NCI-H2196 treated with DMSO at 0.1 percent for 48 hours (cell line): ENCODE results near the gene FGF18.
"Not testable (repeated sequence)": the region's sequence is repeated elsewhere in the genome, so short reads cannot be mapped to it uniquely, and the experiment has no call there.

Experiments
- DNase-seq: peaks from one replicate; lab custom pipeline; 2025; ENCODE audit not compliant: unreplicated experiment; lab: John Stamatoyannopoulos, UW

Gene FGF18, protein sequence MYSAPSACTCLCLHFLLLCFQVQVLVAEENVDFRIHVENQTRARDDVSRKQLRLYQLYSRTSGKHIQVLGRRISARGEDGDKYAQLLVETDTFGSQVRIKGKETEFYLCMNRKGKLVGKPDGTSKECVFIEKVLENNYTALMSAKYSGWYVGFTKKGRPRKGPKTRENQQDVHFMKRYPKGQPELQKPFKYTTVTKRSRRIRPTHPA

DNA sequence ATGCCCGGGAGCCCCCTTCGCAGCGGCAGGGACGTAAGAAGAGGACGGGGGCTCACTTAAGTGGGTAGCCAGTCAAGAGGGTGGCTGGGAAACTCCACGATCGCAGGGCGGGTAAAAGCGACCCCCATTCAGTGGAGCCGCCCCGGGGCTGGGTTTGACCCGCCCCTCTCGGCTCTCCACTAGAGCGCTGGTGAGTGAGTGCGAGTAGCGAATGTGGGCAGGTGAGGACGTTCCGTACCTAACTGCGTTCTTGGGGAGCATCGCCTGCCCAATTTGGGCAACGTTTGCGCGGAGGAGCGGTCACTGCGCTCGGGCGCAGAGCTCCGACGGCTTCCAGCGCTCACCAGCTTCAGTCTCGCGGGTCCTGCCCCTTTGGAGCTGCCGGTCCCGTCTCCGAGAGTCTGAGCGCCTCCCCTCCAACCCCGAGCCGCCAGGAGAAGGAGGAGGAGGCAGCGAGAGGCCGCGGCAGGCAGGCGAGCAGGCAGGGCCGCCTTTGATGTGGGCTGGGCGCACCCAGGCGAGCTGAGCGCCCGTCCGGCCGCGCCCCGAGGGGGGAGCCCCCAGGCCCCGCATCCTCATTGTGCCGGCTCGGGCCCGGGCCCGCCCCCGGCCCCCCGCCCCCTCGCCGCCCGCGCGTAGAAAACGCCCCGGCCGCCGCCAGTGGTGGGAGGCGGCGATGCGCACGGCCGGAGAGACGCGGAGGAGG, at the start of gene FGF18:
FGF18 (plus strand) TSS at position 666 of the 706 bp plus-strand sequence. CDS start 553 bp downstream, outside the sequence.
- peak; percentile 43 for DNase-seq

DNA sequence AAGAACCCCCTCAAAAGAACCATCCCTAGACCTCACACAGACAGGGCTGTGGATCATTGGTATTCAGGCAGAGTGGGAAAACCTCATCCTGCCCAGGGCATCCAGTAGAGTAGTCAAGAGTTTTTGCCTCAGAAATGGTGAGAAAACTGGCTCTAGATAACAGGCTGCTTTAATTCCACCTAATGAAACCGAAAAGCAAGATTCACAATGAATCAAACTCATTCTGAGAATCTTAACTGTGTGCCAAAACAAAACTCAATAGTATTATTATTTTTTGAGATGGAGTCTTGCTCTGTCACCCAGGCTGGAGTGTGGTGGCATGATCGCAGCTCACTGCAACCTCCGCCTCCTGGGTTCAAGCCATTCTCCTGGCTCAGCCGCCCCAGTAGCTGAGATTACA, 49.5 kb upstream of the FGF18 start:
- DNase-seq: no peak

DNA sequence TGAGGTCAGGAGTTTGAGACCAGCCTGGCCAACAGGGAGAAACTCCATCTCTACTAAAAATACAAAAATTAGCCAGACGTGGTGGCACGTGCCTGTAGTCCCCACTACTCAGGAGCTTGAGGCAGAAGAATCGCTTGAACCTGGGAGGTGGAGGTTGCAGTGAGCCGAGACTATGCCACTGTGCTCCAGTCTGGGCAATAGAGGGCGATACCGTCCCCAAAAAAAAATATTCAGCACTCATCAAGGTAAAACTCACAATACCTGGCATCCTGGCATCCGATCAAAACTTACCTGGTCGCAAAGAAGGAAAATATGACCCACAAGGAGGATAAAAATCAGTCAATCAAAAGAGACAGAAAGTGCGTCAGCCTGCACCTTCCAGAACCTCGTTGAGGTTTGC, 48.6 kb upstream of the FGF18 start:
- DNase-seq: not testable (repeated sequence)

DNA sequence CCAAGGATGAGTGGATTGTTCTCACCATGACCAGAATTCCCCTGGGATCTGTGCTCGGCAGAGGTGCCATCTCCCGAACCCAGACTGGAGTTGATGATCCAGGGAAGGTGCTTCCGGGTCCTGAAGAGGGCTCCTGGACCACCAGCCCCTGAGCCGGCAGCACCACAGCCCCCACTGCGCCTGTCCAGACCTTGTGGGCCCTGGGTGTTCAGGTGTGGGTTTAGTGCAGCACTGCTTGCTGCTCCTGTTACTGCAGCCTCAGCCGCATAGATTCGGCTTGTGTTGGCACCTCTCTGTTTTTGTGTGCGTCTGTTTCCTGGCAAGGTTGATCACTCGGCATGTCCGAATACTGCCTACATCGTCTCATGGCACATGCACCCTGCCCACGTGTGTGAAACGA, 48.1 kb upstream of the FGF18 start:
- no peak for DNase-seq

DNA sequence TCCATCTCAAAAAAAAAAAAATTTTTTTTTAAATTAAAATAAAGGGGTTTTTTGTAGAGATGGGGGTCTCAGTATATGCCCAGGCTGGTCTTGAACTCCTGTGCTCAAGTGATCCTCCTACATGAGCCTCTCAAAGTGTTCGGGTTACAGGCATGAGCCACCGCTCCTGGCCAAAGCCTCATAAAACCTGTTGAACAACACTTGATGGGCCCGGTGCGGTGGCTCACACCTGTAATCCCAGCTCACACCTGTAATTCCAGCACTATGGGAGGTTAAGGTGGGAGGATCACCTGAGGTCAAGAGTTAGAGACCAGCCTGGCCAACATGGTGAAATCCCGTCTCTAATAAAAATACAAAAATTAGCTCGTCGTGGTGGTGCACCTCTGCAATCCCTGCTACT, 39.5 kb upstream of the FGF18 start:
- DNase-seq: no peak

DNA sequence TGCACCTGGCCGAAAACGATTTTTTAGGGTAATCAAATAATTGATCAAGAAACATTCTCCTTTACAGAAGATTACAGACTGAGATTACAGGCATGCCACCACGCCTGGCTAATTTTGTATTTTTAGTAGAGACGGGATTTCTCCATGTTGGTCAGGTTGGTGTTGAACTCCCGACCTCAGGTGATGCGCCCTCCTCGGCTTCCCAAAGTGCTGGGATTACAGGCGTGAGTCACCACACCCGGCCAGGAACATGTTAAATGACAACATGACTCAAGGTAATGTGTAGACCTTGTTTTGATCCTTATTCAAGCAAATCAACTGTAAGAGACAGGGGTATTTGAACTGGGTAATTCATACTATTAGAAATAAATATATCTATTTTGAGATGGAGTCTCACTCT, 35.0 kb upstream of the FGF18 start:
- DNase-seq: not testable (repeated sequence)

DNA sequence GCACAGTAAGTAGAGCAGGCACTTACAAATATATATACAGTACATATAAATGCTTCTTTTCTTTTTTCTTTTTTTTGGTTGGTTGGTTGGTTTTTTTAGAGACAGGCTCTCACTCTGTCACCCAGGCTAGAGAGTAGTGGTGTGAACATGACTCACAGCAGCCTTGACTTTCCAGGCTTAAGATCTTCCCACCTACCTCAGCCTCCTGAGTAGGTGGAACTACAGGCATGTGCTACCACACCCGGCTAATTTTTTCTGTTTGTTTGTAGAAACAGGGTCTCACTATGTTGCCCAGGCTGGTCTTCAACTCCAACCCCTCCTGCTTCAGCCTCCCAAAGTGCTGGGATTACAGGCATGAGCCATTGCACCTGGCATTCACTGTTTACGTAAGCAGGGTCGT, 34.4 kb upstream of the FGF18 start:
- not testable (repeated sequence) for DNase-seq

DNA sequence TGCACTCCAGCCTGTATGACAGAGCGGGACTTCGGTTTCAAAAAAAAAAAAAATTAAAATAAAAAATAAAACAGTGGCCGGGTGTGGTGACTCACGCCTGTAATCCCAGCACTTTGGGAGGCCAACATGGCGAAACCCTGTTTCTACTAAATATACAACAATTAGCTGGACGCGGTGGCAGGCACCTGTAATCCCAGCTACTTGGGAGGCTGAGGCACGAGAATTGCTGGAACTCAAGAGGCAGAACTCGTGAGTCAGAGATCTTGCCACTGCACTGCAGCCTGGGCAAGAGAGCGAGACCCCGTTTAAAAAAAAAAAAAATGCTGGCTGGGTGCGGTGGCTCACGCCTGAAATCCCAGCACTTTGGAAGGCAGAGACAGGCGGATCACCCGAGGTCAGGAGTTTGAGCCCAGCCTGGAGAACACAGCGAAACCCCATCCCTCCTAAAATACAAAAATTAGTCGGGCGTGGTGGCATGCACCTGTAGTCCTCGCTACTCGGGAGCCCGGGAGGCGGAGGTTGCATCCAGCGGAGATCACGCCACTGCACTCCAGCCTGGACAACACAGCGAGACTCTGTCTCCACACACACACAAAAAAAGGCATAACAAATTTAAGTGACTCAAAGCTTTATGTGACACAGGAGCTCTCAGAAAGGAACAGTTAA, 33.3 kb upstream of the FGF18 start:
- DNase-seq: no peak

DNA sequence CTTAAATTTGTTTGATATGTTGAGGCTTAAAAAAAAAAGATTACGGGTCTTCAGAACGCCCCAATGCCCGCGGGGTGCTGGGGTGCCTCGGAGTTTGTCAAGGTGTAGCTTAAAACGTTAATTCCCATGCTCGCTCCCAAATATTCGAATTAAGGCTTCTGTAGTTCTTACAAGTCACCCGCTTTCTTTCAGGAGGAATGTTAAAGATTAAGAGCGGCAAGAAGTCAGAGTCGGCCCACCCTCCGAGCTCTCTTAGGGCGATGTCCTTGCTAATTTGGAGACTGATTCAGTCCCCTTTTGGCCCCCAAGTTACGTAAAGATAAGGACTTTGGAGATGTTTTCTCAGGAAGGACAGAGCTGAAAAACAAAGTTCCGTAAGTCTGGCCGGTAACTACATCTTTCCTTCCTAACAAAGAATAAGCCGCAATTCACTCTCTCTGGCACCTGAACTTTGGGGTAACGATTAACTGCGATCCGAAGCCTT, 32.5 kb upstream of the FGF18 start:
- no peak for DNase-seq

DNA sequence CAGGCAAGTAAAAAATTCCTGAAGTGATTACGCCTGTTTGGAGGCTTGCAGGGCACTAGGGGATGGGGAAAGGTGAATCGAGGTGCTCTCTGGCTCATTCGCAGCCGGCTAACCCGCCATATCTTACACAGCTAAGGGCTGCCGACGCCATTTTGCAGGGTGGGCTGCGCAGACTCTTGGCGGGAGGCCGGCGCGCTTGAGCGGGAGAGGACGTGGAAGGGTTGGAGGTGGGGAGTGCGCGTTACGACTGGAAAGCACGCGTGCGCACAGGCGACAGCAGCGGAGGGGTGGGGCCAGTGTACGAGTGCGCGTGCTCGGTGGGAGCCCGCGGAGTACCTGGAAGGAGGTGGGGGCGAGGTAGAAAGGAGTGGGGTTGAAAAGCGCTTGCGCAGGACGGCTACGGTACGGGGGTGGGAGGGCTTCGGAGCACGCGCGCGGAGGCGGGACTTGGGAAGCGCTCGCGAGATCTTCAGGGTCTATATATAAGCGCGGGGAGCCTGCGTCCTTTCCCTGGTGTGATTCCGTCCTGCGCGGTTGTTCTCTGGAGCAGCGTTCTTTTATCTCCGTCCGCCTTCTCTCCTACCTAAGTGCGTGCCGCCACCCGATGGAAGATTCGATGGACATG, 32.0 kb upstream of the FGF18 start, which contains the start of gene NPM1:
NPM1 (plus strand) TSS at position 505 of the 625 bp plus-strand sequence; CDS start at position 605, 100 bp downstream.
- peak; percentile 98 for DNase-seq

DNA sequence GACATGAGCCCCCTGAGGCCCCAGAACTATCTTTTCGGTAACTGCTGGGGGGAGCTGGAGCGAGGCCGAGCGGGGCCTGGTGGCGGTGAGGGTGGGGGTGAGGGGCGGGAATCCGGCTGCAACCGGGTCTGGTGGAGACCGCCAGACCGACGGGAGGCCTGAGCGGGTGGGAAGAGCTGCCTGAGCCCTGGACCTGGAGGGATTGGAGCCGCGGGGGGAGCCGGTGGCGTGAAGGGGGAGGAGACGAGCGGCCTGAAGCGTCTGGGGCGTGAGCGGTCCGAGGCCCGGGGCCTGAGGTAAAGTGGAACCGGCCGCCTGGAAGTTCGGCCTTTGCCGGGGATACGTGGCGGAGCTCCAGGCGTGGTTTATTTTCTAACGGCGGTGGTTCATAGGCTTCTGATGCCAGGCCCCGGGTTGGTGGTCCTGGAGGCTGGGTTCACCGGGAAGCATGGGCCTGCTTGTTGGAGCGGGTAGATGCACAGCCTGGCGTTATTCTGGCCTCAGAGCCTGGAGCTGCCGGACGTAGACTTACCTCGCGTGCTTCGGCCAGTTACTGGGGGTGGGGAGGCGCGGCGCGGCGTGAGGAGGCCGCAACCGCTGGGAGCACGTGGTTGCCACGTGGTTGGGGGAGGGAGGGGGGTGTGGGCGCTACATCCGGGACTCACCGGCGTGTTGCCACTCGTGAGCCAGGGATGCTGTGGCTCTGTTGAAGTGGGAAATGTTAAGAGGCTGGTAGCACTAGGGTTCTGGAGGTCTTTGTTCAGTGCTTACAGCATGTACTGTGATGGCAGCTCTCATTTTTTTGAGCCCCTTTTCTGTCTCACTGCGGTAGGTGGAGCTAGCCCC, 31.3 kb upstream of the FGF18 start:
- peak; percentile 68 for DNase-seq

DNA sequence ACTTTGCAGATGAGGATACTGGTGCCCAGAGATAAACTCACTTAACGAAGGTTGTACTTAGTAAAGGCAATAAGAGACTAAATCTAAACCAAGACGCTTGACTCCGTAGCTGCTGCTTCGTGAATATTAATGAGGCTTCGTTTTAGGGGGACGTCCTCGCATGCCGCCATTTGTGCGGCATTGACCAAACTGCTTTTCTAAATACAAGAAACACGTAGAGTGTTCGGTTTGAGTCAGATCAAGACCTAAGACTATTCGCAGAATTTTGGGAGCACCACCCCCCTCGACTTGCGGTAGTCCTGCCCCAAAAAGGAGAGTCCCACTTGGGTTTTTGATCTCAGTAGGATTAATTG, 30.7 kb upstream of the FGF18 start:
- DNase-seq: no peak

DNA sequence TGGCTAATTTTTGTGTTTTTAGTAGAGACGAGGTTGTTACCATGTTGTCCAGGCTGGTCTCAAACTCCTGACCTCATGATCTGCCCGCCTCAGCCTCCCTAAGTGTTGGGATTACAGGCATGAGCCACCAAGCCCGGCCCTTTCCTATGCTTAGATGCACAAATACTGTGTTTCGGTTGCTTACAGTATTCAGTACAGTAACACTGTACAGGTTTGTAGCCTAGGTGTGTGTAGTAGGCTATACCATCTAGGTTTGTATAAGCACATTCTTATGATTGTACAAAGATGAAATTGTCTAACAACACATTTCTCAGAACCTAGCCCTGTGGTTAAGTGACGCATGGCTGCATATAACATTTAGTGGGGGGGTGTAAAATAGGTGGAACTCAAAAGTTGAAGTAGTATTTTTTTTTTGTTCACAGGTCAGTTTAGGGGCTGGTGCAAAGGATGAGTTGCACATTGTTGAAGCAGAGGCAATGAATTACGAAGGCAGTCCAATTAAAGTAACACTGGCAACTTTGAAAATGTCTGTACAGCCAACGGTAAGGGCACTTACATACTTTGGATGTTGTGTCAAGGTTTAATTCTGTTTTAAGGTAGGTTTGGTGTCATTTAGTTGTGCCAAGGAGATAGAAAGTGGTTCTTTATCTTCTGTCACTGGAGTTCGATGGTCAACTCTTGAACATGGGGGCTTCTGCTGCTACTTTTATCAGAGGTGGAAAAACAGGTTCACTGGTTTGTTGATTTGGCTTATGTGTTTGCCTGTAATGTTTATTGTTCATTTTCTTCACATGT, 28.4 kb upstream of the FGF18 start:
- no peak for DNase-seq

DNA sequence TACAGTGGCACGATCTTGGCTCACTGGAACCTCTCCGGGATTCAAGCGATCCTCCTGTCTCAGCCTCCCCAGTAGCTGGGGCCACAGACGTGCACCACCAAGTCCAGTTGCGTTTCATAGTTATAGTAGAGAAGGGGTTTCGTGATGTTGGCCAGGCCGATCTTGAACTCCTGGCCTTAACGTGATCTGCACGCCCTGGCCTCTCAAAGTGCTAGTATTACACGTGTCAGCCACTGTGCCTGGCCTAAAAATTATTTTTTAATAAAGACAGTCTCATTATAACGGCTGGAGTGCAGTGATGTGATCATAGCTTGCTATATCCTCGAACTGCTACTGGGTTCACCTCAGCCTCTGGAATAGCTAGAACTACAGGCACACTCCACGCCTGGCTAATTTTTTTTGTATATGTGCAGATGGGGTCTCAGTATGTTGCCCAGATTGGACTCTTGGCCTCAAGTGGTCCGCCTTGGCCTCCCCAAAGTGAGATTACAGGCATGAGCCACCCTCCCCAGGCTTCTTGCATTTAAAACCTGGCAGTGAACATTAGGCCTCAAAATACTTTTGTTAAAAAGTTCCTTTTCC, 27.4 kb upstream of the FGF18 start:
- no peak for DNase-seq

DNA sequence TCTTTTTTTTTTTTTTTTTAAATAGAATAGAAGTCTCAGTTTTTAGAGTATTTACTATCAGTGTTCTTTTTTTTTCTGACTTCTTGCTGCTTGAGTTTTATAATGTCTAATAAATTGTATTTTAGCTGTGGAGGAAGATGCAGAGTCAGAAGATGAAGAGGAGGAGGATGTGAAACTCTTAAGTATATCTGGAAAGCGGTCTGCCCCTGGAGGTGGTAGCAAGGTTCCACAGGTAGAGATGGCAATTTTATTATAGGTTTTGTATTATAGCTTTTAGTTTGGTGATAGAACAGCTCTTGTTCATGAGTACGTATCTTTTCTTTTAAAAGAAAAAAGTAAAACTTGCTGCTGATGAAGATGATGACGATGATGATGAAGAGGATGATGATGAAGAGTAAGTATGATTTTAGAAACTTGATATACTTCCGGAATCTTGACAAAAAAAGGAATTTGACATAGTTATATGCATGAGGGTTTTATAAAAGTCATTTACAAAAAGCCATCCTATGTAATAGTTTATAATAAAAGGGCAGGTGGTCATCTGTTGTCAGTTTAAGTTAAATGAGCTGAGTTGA, 26.8 kb upstream of the FGF18 start:
- no peak for DNase-seq

DNA sequence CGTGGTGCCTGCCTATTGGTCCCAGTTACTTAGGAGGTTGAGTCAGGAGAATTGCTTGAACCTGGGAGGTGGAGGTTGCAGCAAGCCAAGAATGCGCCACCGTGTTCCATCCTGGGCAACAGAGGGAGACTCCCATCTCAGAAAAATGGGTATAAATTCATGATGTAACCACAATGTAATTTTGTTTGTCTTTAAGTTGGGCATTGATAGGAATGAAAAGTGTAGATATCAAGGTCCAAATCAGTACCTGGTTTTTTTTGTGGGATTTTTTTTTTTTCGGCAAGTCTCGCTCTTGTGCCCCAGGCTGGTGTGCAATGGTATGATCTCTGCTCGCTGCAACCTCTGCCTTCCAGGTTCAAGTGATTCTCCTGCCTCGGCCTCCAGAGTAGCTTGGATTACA, 24.4 kb upstream of the FGF18 start:
- no peak for DNase-seq

DNA sequence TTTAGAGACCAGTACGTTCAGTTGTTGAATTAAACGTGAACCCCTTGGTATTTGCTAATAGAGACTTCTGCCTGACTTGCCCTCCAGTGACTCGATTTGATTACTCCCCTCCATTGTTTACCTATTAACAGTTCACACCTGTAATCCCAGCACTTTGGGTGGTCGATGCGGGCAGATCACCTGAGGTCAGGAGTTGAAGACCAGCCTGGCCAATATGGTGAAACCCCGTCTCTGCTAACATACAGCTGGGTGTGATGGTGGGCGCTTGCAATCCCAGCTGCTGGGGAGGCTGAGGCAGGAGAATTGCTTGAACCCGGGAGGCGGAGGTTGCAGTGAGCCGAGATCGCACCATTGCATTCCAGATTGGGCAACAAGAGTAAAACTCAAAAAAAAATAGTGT, 22.9 kb upstream of the FGF18 start:
- DNase-seq: not testable (repeated sequence)

DNA sequence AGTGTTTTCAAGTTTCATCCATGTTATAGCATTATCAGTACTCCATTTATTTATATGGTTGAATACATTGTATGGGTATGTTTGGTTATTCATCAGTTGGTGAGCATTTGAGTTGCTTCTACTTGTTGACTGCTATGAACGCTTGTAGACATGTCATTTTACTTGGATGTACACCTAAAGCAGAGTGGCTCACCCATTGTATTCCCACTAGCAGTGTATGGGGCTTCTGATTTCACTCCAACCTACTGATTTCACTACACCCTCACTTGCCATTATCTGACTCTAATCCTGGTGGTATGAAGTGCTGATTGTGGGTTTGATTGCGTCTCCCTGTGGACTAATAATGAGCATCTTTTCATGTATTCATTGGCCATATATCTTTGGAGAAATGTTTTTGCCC, 22.3 kb upstream of the FGF18 start:
- no peak for DNase-seq

DNA sequence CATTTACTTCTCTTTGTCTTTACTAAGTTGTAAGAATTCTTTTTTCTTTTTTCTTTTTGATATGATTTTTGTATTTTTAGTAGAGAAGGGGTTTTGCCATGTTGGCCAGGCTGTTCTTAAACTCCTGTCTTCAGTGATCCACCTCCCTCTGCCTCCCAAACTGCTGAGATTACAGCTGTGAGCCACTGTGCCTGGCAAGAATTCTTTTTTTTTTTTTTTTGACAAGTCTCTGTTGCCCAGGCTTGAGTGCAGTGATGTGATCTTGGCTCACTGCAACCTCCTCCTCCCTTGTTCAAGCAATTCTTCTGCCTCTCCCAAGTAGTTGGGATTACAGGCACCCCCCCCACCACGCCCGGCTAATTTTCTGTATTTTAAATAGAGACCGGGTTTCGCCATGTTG, 21.8 kb upstream of the FGF18 start:
- no peak for DNase-seq
